PFSK-1 (cell line): Measurements from ENCODE around the gene B3GNT9.

Experiments used
- FOXP2 ChIP-seq: optimal IDR thresholded peaks from 2 replicates; pipeline ENCODE3; 2011; ENCODE audit warnings: borderline replicate concordance, control low read depth, inconsistent platforms; ENCODE audit not compliant: insufficient read depth; ENCODE audit errors: extremely low read length, extremely low read depth
- POLR2AphosphoS5 ChIP-seq: IDR thresholded peaks from 2 replicates; pipeline ENCODE4 v1.6.1; 2012; ENCODE audit warnings: low read depth, mild to moderate bottlenecking, control low read depth, low read length, moderate library complexity
- REST ChIP-seq, 2 experiments: IDR thresholded peaks; 2 replicates each; pipeline versions ENCODE4 v1.6.1 to v1.8.0; 2011 to 2012; ENCODE audit warnings: low read depth in 2 of 2, low read length in 2 of 2, control low read depth in 1 of 2, inconsistent platforms in 1 of 2, mild to moderate bottlenecking in 1 of 2, moderate library complexity in 1 of 2; ENCODE audit not compliant: insufficient read depth in 1 of 2
- SIN3A ChIP-seq: IDR thresholded peaks from 2 replicates; pipeline ENCODE4 v1.6.1; 2012; ENCODE audit warnings: mild to moderate bottlenecking, low read length, moderate library complexity, borderline replicate concordance; ENCODE audit not compliant: insufficient read depth
- TAF1 ChIP-seq: IDR thresholded peaks from 2 replicates; pipeline ENCODE4 v1.6.1; 2012; ENCODE audit warnings: low read length, control low read depth, borderline replicate concordance; ENCODE audit not compliant: insufficient read depth

The B3GNT9 gene

GRCh38 chr16:67128887-67129286, 21.9 kb downstream of the B3GNT9 start:
- no peak for TF ChIP-seq TAF1
- no peak for TF ChIP-seq SIN3A
- TF ChIP-seq POLR2AphosphoS5 = no peak
- no peak for TF ChIP-seq FOXP2
- TF ChIP-seq REST (IDR thresholded peaks at IDR 0.05; ENCODE audit: insufficient read depth in 1 of 2, low read depth in 2 of 2, low read length in 2 of 2) = no peak

- no peak for TF ChIP-seq REST (IDR thresholded peaks at IDR 0.05; ENCODE audit: insufficient read depth in 1 of 2, low read depth in 2 of 2, low read length in 2 of 2)
- TF ChIP-seq FOXP2 = no peak
- TF ChIP-seq SIN3A = no peak
- TF ChIP-seq TAF1 = no peak
- no peak for TF ChIP-seq POLR2AphosphoS5
Observed at GRCh38 chr16:67128417-67128816, 22.4 kb downstream of the B3GNT9 start.

GRCh38 chr16:67120025-67120424, 30.8 kb downstream of the B3GNT9 start:
- TF ChIP-seq SIN3A (no peak), POLR2AphosphoS5 (no peak)

- TF ChIP-seq REST (IDR thresholded peaks at IDR 0.05; ENCODE audit: insufficient read depth in 1 of 2, low read depth in 2 of 2, low read length in 2 of 2) = no peak
- no peak for TF ChIP-seq FOXP2
- no peak for TF ChIP-seq SIN3A
- no peak for TF ChIP-seq POLR2AphosphoS5
- no peak for TF ChIP-seq TAF1
Observed at GRCh38 chr16:67117716-67118115, 33.1 kb downstream of the B3GNT9 start.

GRCh38 chr16:67116388-67117311, 34.1 kb downstream of the B3GNT9 start:
- TF ChIP-seq POLR2AphosphoS5 (no peak), REST (IDR thresholded peaks at IDR 0.05; ENCODE audit: insufficient read depth in 1 of 2, low read depth in 2 of 2, low read length in 2 of 2) (no peak), TAF1 (no peak), SIN3A (no peak), FOXP2 (no peak)
